NCI-H526 (cell line): ENCODE results near the gene DISC1.
"Not testable (repeated sequence)": the region's sequence is repeated elsewhere in the genome, so short reads cannot be mapped to it uniquely, and the experiment has no call there.

Experiments used
- DNase-seq, 2 experiments: peaks; one replicate each; lab custom pipeline; 2025; lab: John Stamatoyannopoulos, UW

Gene DISC1

GRCh38 chr1:231605149-231606100 lies 21.2 kb upstream of the DISC1 start:
- DNase-seq: no peak

GRCh38 chr1:231606712-231607111 lies 19.9 kb upstream of the DISC1 start:
- DNase-seq: no peak

- DNase-seq: no peak
Measured at GRCh38 chr1:231610388-231610787, 16.2 kb upstream of the DISC1 start.

- DNase-seq: no peak
Measured at GRCh38 chr1:231611111-231611510, 15.5 kb upstream of the DISC1 start.

GRCh38 chr1:231611851-231612250 lies 14.7 kb upstream of the DISC1 start:
- no peak for DNase-seq

GRCh38 chr1:231612393-231613089 lies 14.0 kb upstream of the DISC1 start:
- no peak for DNase-seq

- DNase-seq: no peak
Measured at GRCh38 chr1:231613419-231614349, 12.9 kb upstream of the DISC1 start.

GRCh38 chr1:231616667-231617066 lies 9.9 kb upstream of the DISC1 start:
- no peak for DNase-seq

- DNase-seq: no peak
Measured at GRCh38 chr1:231618609-231619256, 7.9 kb upstream of the DISC1 start.

- no peak for DNase-seq
Measured at GRCh38 chr1:231619257-231619634, 7.3 kb upstream of the DISC1 start.

GRCh38 chr1:231625042-231625441 lies 1.5 kb upstream of the DISC1 start:
- DNase-seq: not testable (repeated sequence)

GRCh38 chr1:231625975-231626534 lies 535 bp upstream of the DISC1 start:
- DNase-seq: no peak

- DNase-seq: peak; percentile 0 to 46
Measured at GRCh38 chr1:231626951-231627614, 493 bp downstream of the DISC1 start.

- no peak for DNase-seq
Measured at GRCh38 chr1:231628207-231628876, 1.8 kb downstream of the DISC1 start.

- DNase-seq: no peak
Measured at GRCh38 chr1:231629132-231629531, 2.5 kb downstream of the DISC1 start.

GRCh38 chr1:231630558-231631205 lies 4.1 kb downstream of the DISC1 start:
- DNase-seq: no peak

GRCh38 chr1:231631717-231632116 lies 5.1 kb downstream of the DISC1 start:
- no peak for DNase-seq

- peak; percentile 25 to 32 for DNase-seq
Measured at GRCh38 chr1:231632119-231632518, 5.5 kb downstream of the DISC1 start.

GRCh38 chr1:231634323-231635013 lies 7.9 kb downstream of the DISC1 start:
- DNase-seq: no peak
